Left forelimb (tissue), 1 donor: Measurements from ENCODE around the gene SLC45A1.
"Not testable (repeated sequence)": the region's sequence is repeated elsewhere in the genome, so short reads cannot be mapped to it uniquely, and the experiment has no call there.

Experiments used
- DNase-seq: peaks from one replicate; pipeline ENCODE4 v3.0.0-alpha.2; 2018; ENCODE audit warnings: low spot score

The SLC45A1 gene

DNA sequence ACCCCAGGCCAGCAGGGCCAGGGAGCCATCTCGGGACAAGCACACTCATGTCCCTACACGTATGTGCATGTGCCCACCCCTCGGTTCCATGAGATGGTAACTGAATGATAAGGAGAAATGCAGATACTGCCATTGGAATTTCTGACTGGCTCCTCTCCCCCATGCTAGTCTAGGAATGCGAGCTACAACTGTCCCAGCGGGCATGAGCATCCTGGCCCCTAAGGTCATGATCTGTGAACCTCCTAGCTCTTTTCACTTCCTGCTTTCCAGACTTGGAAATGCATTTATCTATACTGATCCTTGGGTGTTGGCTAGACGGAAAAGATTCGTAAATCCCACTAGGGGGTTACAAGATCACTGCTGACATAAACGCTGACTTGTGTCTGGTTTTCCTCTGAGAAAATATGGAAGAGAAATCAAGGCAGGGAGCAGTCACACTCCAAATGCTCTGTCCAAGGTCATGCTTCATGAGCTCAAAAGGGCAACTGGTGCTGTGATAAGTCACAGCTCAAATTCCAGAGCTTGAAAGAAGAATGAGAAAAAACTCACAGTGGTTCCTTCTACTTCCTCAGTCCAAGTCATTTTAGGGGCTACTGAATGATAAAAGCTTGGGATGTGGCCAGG is 49.8 kb downstream of the SLC45A1 start:
- no peak for DNase-seq

- DNase-seq, result no peak
Measured at GRCh38 chr1:8368956-8369639, 51.2 kb downstream of the SLC45A1 start.

DNA sequence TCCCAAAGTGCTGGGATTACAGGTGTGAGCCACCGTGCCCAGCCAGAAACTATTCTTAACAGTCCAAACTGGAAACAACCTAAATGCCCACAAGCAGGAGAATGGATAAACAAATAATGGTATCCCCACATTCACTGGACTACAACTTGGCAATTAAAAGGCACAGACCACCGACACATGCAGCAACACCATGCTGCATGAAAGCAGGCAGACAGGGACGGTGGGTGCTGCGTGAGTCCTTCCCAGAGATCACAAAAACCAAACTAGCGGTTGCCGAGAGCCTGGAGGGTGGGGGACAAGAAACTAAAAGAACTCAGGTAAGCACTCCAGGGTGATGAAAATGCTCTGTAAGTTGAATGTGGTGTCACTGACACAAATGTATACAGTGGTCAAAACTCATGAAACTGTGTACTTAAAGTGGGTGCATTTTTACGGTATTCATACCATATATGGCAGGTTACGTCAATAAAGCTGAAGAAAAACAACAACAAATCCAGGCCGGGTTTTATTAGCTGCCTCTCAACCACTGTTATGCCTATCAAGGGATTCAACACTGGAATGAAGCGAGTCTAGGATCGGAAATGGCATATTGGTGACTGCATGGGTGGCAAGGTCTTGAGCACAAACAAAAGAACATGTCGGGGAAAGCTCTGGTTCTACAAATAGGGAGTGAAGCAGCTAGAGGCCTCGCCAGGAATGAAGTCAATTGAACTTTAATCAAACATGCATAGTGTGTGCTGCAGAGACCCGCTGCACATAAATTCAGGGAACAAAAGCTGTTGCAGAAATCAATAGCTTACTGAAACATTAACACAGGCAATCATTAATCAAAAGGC is 52.4 kb downstream of the SLC45A1 start:
- DNase-seq, result no peak

- DNase-seq, result no peak
Measured at GRCh38 chr1:8370905-8371315, 53.0 kb downstream of the SLC45A1 start.

GRCh38 chr1:8371372-8371991 is 53.6 kb downstream of the SLC45A1 start:
- no peak for DNase-seq

GRCh38 chr1:8373125-8373524 is 55.2 kb downstream of the SLC45A1 start:
- no peak for DNase-seq

GRCh38 chr1:8373581-8374241 is 55.8 kb downstream of the SLC45A1 start:
- DNase-seq, result no peak

- no peak for DNase-seq
Measured at GRCh38 chr1:8374356-8374755, 56.4 kb downstream of the SLC45A1 start.

GRCh38 chr1:8374812-8375211 is 56.9 kb downstream of the SLC45A1 start:
- DNase-seq, result no peak

DNA sequence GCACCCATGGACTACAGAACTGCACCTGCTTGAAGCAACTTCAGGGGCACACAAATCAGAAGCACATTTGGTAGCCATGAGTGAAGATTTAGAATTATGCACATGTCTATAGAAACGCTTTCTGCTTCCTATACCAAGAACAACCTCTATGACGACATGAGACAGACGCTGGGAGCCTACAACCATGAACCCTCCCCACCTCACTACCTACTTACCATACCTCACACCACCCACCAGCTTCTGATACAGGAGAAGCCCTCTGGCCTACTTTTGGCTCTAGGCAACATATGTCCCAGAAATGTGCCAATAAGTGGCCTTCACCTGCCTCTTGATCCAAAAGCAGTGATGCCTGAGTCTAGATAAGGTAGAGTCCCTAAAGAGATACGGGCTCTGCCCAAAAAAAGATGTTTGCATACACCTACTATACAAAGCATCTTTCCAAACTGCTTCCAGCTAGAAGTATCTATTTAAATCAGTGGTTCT is 58.5 kb downstream of the SLC45A1 start:
- DNase-seq, result no peak

DNA sequence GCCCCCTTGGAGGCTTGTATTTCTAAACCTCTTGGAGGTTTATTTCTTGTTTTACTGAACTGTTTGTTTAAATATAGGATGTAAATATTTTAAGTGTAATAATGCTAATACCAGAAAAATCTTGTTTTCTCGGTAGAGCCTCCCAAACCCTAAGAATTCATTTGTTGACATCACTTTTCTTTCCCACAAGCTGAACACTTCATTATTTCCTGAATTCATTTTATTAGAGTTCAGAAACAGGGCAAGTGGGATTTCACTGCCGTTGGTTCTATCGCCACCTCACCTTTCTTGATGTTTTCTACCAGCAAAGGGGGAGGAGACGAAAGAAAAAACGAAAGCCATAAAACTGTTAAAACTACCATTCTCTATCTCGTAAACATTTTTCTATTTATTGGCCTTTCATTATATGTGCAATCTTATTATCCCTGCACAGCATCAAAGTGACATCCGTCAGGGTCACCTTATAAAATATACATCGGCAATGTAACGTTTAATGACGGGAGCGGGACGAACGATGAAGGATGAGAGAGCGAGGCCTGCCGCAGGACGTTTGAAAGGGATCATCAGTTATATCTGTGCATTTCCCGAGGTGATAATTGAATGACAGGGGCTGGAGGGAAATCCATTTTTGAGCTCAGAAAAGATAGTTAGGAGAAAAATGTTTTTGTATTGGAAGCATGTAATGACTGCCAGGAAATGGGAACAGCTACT is 59.5 kb downstream of the SLC45A1 start:
- no peak for DNase-seq

DNA sequence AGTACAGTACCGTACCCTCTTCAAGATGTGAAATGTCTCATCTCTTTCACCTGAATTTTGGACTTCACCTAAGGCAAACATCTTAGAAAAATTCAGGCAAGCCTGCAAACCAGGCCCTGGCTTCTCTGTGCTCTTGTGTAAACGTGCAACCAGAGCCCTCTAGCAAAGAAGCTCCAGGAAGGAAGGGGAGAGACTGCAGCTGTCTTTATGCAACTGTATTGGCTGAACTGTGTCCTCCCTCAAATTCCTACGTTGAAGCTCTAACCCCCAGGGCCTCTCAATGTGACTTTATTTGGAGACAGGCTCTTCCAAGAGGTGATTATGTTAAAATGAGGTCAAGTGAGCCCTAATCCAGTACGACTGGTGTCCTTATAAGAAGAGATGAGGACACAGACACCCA is 60.3 kb downstream of the SLC45A1 start:
- no peak for DNase-seq

DNA sequence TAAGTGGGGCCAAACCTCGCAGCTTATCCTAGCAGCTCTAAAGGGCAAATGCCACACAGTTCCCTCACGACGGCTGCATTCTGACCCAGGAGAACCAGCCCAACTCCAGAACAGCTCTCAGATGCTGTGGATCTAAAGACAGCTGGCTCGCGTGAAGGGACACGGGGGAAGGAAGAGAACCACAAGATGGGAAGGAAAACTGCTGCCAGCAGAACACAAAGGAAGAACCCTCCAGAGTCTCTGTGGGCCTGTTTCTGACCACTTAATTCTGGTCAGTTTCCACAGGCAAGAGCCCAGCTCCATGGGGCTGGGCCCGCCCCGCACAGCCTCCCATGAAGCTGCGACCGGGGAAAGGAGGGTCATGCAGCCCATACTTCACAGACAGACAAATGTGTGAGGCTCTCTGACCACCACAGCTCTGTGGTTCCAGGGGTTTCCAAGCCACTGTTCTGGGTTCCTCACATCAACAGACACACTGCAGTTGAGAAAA is 61.1 kb downstream of the SLC45A1 start:
- no peak for DNase-seq

DNA sequence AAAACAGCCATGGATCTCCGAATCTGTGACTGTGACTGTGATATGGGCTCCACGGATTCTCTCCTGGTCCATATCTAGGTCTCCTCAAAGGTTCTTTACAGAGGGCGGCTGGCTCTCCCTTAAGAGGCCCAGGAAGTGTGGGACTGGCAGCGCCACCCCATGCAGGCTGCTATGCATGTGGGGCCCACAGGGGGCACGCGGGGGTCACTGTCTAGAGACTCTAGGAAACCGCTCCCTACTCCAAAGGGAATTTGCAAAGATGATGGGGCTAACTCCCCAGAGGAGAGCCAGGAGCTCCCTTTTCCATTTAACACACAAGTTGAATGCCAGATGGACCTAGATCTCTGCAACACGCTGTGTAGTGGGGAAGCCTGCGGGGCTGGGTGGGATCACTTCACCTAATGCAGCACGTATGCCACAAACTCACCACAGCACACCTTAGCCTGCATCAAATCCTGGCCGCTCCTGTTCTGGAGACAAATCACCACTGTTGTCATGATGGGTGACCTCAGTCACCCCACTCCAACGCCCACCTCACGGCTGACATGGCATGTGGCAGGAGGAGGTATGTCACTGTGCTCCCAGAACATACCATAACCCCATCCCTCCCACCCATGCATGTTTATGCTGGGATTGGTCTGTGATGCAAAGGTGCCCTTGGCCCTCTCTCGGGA is 61.7 kb downstream of the SLC45A1 start:
- DNase-seq, result no peak

DNA sequence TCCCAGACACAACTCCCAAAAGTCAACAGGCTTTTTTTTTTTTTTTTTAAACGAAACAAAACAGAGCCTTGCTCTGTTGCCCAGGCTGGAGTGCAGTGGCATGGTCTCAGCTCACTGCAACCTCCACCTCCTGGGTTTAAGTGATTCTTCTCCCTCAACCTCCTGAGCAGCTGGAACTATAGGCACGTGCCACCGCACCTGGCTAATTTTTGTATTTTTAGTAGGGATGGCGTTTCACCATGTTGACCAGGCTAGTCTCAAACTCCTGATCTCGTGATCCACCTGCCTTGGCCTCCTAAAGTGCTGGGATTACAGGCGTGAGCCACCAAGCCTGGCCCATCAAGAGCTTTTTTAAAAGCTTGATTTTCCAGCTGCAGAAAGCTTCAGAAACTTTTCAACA is 62.4 kb downstream of the SLC45A1 start:
- DNase-seq, result not testable (repeated sequence)

- no peak for DNase-seq
Measured at GRCh38 chr1:8381618-8382017, 63.7 kb downstream of the SLC45A1 start.

GRCh38 chr1:8382051-8382505 is 64.2 kb downstream of the SLC45A1 start:
- DNase-seq, result no peak

GRCh38 chr1:8382608-8383505 is 64.9 kb downstream of the SLC45A1 start:
- no peak for DNase-seq

- no peak for DNase-seq
Measured at GRCh38 chr1:8384088-8384487, 66.2 kb downstream of the SLC45A1 start.
